ENCODE data around the gene SPATS2L.

Gene SPATS2L

DNA sequence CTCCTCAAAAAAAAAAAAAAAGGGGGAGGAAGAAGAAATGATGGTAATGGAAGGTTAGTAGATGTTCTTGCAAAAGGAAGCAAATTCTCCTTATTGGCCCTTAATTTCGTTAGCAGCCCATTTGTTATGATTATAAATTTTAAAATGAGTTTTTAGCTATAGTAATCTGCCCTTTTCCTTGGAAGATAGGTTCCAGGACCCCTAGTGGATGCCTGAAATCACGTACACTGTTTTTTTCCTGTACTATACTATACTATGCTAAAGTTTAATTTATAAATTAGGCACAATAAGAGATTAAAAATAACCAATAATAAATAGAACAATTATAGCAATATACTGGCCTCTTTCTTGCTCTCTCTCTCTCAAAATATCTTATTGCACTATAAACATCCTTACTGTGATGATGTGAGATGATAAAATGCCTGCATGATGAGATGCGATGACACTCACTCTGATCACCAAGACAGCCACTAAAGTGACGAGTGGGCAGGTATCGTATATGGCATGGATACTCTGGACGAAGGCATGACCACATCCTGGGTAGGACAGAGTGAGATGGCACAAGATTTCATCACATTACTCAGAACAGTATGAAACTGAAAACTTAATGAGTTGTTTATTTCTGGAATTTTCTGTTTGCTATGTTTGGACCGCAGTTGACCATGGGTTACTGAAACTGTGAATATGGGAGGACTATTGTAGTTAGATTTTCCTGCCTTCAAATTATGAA, 116.2 kb downstream of the SPATS2L start:
- ATAC-seq (replicated peaks): no peak
- Mint-ChIP-seq H3K4me3 (no peak overlapping the region), H3K36me3 (no peaks in the 10 kb centered on the region), H3K9me3 (no peaks in the 10 kb centered on the region), H3K27me3 (no peaks in the 10 kb centered on the region), H3K27ac (no peak overlapping the region), H3K4me1 (no peaks in the 10 kb centered on the region)
- DNase-seq: no peak

DNA sequence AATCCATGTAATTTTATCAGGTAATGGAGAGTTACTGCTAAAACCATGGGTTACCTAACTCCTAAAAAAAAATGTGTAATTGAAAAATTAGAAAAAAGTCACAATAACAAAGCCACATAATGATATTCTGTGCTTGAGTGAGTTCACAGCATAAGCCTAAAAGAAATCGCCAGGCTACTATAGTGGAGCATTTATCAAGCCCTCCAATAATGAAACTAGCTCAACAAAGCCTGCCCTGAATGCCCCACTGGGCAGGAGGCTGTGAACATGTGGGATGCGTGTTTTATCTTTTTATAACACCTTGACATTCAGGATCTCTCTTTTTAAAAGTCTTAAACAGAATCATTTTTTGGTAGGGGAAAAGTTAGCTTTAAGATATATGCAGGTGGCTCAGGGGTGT, 117.0 kb downstream of the SPATS2L start:
- no peaks in the 10 kb centered on the region for H3K36me3 Mint-ChIP-seq
- ATAC-seq (replicated peaks): no peak

DNA sequence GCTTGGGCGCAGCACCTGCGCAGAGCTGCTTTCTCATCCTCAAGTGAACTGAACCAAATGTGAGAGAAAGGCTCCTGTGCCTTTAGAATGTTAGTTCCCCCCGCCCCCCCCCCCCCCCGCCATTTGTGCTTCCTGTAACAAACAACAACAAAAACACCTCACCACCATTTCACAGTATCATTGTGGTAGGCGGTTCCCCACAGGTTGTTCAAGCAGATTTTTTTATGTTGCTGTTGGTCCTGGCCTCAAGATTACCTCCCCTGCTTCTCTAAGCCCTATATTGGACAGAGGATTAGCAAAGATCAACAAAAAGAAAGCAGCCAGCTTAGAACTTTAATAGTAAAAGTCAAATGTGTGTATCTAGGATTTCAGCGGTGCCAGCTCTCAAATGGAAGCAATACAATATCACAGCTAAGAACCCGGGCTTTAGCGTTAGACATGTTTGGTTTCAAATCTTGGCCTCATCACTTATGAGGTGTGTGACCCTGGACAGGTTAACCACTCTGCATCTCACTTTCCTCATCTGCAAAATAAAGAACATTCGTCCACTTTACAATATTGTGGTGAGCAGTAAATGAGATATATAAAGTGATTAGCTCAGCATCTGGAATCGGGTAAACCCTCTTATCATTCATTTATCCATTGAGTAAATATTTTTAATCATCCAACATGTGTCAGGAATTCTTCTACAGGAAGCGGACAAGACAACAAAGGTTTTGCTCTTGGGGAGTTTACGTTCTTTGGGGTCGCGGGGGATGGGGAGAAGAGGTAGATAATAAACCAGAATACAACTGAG, 118.7 kb downstream of the SPATS2L start:
- DNase-seq: no peak
- Mint-ChIP-seq H3K27me3 (no peaks in the 10 kb centered on the region), H3K4me1 (no peaks in the 10 kb centered on the region), H3K4me3 (no peak overlapping the region), H3K36me3 (no peaks in the 10 kb centered on the region), H3K27ac (no peak overlapping the region), H3K9me3 (no peaks in the 10 kb centered on the region)
- ATAC-seq (replicated peaks): no peak

More for the DNA sequence above, 117.0 kb downstream of the SPATS2L start:
- H3K4me3 Mint-ChIP-seq: no peak overlapping the region
- no peak for DNase-seq
- H3K4me1 Mint-ChIP-seq: no peaks in the 10 kb centered on the region
- H3K27ac Mint-ChIP-seq: no peak overlapping the region
- no peaks in the 10 kb centered on the region for H3K9me3 Mint-ChIP-seq
- H3K27me3 Mint-ChIP-seq: no peaks in the 10 kb centered on the region

DNA sequence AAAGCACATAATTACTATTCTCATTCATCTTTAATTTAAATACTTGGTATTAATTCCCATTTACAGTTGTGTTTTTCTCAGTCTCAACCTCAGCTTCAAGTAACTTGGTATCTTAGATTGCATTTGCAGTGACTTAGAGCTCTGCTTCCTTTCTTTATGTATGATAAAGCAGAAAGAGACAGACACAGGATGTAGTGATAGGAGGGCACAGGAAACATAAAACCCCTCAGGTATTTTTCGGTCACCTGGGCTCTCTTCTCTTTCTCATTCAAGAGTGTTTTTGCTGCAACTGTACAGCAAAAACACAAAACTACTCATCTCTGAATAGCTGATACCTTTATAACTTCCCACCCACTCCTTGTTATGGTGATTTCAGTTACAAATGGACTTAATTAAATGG, 120.3 kb downstream of the SPATS2L start:
- no peak overlapping the region for H3K27ac Mint-ChIP-seq
- no peaks in the 10 kb centered on the region for H3K27me3 Mint-ChIP-seq
- no peaks in the 10 kb centered on the region for H3K4me1 Mint-ChIP-seq
- DNase-seq: no peak
- no peak for ATAC-seq (replicated peaks)
- H3K9me3 Mint-ChIP-seq: no peaks in the 10 kb centered on the region
- no peaks in the 10 kb centered on the region for H3K36me3 Mint-ChIP-seq
- H3K4me3 Mint-ChIP-seq: no peak overlapping the region

DNA sequence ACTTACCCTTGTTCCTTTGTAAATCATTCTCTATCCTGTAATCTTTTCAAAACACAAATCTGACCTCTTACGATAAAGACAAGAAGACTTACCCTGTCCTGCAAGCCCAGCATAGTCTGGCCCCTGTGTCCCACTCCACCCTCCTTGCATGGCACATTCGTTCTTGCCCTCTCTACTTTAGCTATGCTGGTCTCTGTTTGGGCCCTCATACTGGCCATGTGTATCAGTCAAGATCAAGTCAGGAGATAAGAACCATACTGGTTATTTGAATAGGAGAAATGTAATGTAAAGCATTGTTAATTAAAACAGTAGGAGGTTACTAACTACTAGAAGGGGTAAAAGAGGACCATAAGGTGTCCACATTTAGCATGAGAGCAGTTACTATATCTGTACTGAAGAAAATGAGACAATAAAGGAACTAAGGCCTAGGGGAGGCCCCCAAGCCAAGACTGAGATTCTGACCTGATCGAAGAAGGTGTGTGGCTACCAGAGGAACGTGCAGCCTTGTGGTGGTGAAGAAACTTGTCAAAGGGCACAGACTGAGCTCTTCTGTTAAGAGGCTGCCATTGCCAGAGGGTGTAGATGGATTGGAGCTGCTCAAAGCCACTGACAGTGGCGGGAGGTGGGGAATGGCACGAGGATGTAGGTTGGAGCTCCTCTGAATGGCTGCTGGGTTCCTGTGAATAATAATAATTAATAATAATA, 122.6 kb downstream of the SPATS2L start:
- H3K36me3 Mint-ChIP-seq: no peaks in the 10 kb centered on the region
- no peak overlapping the region for H3K27ac Mint-ChIP-seq
- H3K4me3 Mint-ChIP-seq: no peak overlapping the region
- DNase-seq (peak; percentile 9), ATAC-seq (replicated peaks) (peak; percentile 99 to 100)
- no peaks in the 10 kb centered on the region for H3K9me3 Mint-ChIP-seq
- H3K4me1 Mint-ChIP-seq: no peaks in the 10 kb centered on the region
- H3K27me3 Mint-ChIP-seq: no peaks in the 10 kb centered on the region

DNA sequence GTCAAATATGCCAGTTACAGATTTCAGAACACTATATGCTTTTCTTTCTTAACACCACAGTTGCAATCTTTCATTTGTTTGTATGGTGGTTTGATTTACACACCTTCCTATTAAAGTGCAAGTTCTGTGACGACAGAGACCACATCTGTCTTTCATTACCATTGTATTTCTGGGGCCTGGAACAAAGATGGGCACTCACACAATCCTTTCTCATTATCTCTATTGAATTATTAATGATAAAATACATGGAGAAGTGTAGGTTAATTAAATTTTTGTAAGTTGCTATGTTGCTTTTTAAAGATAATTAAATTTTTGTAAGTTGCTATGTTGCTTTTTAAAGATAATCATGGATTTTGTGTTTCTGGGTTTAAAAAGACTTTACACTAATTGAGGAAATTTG, 123.5 kb downstream of the SPATS2L start:
- no peak overlapping the region for H3K27ac Mint-ChIP-seq
- H3K27me3 Mint-ChIP-seq: no peaks in the 10 kb centered on the region

DNA sequence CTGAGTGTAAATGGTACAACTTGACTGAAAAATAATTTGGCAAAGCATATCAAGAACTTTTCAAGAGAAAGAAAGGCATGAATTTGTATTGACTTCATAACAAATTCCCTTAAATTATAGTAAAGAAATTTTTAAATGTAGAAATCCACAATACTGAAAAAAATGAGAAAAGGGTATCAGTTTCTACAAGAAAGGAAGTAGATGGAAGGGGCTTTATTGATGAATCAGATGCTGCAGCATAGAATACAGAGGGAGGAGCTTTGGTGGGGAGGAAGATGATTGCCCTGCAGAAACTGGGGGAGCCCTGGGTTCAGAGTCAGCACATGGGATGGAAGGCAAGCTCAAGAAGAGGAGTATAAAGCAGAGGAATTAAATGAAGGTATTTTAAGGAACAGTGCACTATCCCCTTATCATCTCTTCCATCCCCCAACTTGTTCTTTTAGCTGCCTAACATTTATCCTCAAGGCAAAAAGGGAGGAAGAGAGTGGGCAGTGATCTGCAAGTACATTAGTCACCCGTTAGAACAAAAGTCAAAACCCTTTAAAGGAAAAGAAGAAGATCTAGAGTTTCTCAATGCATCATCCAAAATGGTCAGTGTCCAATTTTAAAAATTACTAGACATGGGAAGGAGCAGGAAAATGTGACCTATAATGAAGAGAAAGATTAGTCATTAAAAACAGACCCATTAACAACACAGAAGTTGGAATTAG, 125.7 kb downstream of the SPATS2L start:
- H3K36me3 Mint-ChIP-seq: peaks cover 0 to 3% of the 10 kb centered on the region in 2 donors
- no peak for ATAC-seq (replicated peaks)
- H3K27ac Mint-ChIP-seq: no peak overlapping the region
- H3K4me1 Mint-ChIP-seq: no peaks in the 10 kb centered on the region
- H3K4me3 Mint-ChIP-seq: no peak overlapping the region
- no peaks in the 10 kb centered on the region for H3K27me3 Mint-ChIP-seq
- no peak for DNase-seq
- H3K9me3 Mint-ChIP-seq: peaks cover 0 to 3% of the 10 kb centered on the region in 2 donors

More for the DNA sequence above, 123.5 kb downstream of the SPATS2L start:
- Mint-ChIP-seq H3K36me3 (no peaks in the 10 kb centered on the region), H3K9me3 (no peaks in the 10 kb centered on the region), H3K4me3 (no peak overlapping the region), H3K4me1 (no peaks in the 10 kb centered on the region)
- DNase-seq (no peak), ATAC-seq (replicated peaks) (no peak)

DNA sequence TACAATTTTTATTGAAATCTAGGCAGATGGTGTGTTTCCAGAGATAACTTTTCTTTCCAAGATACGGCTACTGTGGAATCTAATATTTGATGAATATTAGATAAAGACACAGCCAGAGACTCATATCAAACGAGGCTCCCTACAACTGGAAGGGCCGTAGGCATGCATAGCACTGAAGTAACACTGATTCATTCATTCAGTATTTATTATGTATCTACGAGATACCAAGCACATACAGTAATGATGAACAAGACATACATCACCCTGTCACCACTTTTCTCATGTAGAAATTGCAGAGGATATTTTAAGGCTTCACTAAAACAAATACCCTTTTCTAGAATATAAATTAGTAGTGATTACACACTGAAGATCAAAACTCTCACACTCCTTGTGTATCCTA, 128.9 kb downstream of the SPATS2L start:
- Mint-ChIP-seq H3K4me3 (no peak overlapping the region), H3K27me3 (no peaks in the 10 kb centered on the region), H3K9me3 (peaks cover 0 to 3% of the 10 kb centered on the region in 2 donors), H3K36me3 (peaks cover 0 to 3% of the 10 kb centered on the region in 2 donors), H3K4me1 (no peaks in the 10 kb centered on the region), H3K27ac (no peak overlapping the region)
- ATAC-seq (replicated peaks): no peak
- no peak for DNase-seq

DNA sequence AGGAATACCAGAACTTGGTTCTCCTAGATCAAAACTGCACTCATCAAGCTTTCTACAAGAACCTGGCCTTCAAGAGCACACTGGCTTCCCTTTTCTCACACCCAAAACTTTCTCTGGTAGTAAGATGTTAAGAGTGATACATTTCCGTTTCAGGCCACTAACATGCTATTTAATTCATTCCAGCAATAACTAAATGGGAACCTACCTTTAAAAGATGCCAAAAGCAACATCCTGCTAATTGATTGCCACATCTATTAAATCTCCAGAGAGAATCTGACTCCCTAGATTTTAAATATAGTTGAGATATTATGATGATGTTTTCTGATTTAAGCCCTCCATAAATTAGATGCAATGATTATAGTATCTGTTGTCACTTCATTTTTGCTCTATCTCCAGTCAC, 131.8 kb downstream of the SPATS2L start:
- Mint-ChIP-seq H3K4me1 (no peaks in the 10 kb centered on the region), H3K27ac (no peak overlapping the region), H3K4me3 (no peak overlapping the region), H3K9me3 (peaks cover 0 to 3% of the 10 kb centered on the region in 2 donors), H3K36me3 (peaks cover 0 to 3% of the 10 kb centered on the region in 2 donors), H3K27me3 (no peaks in the 10 kb centered on the region)
- DNase-seq (no peak), ATAC-seq (replicated peaks) (no peak)

DNA sequence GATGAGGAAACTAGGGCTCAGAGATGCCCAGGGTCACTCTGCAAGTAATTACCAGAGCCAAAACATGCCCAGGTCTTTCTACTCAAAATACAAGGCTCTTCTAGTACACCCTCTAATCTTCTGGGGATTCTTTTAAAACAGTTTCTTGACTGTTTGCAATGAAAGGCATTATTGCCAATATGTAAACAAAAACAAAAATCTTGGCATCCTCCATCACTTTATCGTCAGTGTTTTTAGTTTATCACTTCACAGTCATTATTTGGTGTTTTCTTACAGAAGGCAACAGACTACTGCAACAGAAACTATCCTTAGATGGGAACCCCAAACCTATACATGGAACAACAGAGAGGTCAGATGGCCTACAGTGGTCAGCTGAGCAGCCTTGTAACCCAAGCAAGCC, 132.4 kb downstream of the SPATS2L start:
- ATAC-seq (replicated peaks) (no peak), DNase-seq (no peak)
- H3K27ac Mint-ChIP-seq: no peak overlapping the region
- H3K4me1 Mint-ChIP-seq: peaks cover 0 to 5% of the 10 kb centered on the region in 2 donors
- H3K27me3 Mint-ChIP-seq: no peaks in the 10 kb centered on the region
- no peak overlapping the region for H3K4me3 Mint-ChIP-seq
- H3K9me3 Mint-ChIP-seq: peaks cover 0 to 3% of the 10 kb centered on the region in 2 donors
- H3K36me3 Mint-ChIP-seq: peaks cover 0 to 3% of the 10 kb centered on the region in 2 donors

DNA sequence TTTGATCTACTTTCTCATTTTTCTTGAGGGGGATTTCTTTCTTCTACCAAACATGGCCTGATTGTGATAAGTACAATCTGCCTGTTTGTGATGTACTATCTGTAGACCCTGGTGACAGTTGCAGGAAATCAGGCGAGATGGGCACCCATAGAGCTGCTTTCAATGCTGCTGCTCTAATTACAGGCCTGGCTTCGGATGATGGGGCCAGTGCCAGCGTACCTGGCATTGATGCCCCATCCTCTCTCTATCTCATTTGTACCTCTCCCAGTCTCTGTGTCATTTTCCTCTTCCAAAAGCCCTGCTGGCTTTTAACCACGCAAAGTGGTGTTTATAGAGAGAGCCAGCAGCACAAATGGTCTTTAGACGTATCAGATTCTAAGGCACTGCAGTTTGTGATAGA, 133.5 kb downstream of the SPATS2L start:
- ATAC-seq (replicated peaks): no peak
- no peaks in the 10 kb centered on the region for H3K27me3 Mint-ChIP-seq
- DNase-seq: no peak
- H3K4me1 Mint-ChIP-seq: peaks cover 0 to 13% of the 10 kb centered on the region in 2 donors
- peaks cover 0 to 3% of the 10 kb centered on the region in 2 donors for H3K36me3 Mint-ChIP-seq
- peaks cover 0 to 3% of the 10 kb centered on the region in 2 donors for H3K9me3 Mint-ChIP-seq
- H3K27ac Mint-ChIP-seq: no peak overlapping the region
- no peak overlapping the region for H3K4me3 Mint-ChIP-seq

DNA sequence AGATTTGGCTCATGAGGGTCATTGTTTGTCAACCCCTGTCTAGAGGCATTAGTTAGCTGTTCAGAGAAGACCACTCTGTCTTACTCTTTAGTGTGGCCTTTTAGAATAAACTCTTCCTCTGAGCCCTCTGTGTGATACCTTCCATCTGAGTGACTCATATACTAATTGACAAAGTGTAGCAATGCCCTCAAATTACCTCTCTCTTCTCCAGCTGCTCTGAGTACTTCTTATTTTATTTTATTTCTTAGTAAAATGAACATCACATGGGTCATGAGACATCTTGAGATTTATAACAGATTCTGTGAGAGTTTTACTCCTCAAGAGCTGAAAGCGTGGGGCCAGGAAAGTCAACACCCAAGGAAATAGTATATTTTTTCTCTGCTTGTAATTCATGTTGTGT, 136.0 kb downstream of the SPATS2L start:
- ATAC-seq (replicated peaks) (no peak), DNase-seq (no peak)
- Mint-ChIP-seq H3K4me1 (peaks cover 14 to 32% of the 10 kb centered on the region in 2 donors), H3K9me3 (no peaks in the 10 kb centered on the region), H3K36me3 (no peaks in the 10 kb centered on the region), H3K27me3 (no peaks in the 10 kb centered on the region), H3K27ac (no peak overlapping the region), H3K4me3 (no peak overlapping the region)

DNA sequence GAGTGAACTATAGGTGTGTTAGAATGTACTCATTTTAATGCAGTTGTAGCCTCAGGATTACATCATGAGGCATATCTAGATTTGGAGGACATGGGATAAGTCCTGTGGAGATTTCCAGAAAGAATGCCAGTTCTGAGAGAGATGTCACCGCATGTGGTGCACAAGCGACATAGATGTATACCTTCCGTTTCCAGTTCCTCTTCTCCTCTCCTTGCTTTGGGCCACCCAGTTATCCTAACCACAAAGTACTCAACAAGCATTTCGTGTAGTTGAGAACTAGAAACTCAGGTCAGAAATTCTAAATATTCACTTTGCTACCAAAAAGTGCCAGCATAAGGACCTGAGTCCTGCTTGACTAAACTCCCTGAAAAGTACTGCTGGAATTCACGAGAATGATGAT, 136.9 kb downstream of the SPATS2L start:
- H3K27ac Mint-ChIP-seq: no peak overlapping the region
- peak; percentile 38 to 45 for ATAC-seq (replicated peaks)
- no peak overlapping the region for H3K4me3 Mint-ChIP-seq
- peaks cover 14 to 37% of the 10 kb centered on the region in 2 donors for H3K4me1 Mint-ChIP-seq
- DNase-seq: no peak
- H3K27me3 Mint-ChIP-seq: no peaks in the 10 kb centered on the region
- H3K9me3 Mint-ChIP-seq: no peaks in the 10 kb centered on the region
- H3K36me3 Mint-ChIP-seq: no peaks in the 10 kb centered on the region

DNA sequence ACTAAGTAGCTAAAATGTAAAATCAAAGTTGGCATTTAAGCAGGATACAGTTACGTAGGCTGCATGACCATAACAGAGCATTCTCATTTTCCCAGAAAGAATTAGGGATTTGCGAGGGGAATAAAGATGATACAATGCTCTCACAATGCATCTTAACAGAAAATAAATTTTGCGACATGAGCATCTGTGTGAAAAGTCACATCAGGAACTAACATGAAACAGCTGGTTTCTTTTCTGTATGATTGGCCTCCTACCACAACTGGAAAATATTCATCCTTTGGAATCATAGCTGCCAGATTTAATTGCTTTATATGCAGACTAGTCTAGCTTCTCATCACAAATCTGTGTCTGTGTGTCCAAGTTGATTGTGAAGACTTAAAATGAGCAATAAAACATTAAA, 137.4 kb downstream of the SPATS2L start:
- H3K36me3 Mint-ChIP-seq: no peaks in the 10 kb centered on the region
- no peak for ATAC-seq (replicated peaks)
- no peaks in the 10 kb centered on the region for H3K27me3 Mint-ChIP-seq
- H3K27ac Mint-ChIP-seq: no peak overlapping the region
- peaks cover 19 to 43% of the 10 kb centered on the region in 2 donors for H3K4me1 Mint-ChIP-seq
- H3K4me3 Mint-ChIP-seq: no peak overlapping the region
- H3K9me3 Mint-ChIP-seq: no peaks in the 10 kb centered on the region
- DNase-seq: no peak

All from stimulated activated naive B cell treated with anti-CD40 and anti-IgM and Interleukin-4, amounts not matched to agents 10 μg/mL and 1 μg/mL and 100 μg/mL, for 72 hours (primary cell).